Measurements from ENCODE around the gene C10orf90. TPM values are rescaled to one million over a fixed set of nuclear protein-coding genes. Genes with fewer than 3 reads are reported as not detected.

The C10orf90 gene
- total and polyA plus RNA-seq, 2 of the 8 experiments (the other 6 are each of a cell fraction or from before 2014, with no cell fraction given): 0.21 TPM; not detected in 1

DNA sequence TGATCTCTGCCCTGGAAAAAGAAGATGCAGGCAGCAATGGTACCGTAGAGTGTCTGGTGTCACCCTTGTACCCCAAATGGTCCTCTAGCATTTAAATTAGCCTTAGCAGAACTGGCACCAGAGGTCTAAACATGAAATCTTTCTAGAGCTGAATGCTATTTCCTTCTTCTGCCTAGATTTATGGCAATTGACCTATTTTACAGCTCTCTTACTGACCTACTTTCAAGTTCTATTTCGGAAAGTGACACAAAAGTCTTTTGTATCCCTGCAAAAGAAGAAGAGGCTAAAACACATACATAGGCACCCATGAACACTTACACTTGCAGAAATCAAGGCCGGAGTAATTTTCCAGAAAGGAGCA lies 272.1 kb downstream of the C10orf90 start (continued):
- TF ChIP-seq NANOG (IDR thresholded peaks at IDR 0.05; ENCODE audit: insufficient read depth, low read depth, low read length, poor library complexity, severe bottlenecking) (no peak), SP2 (IDR thresholded peaks at IDR 0.05; ENCODE audit: low read length) (no peak), RBBP5 (IDR thresholded peaks at IDR 0.05; ENCODE audit: borderline replicate concordance, low read depth, low read length) (no peak), CTBP2 (IDR thresholded peaks at IDR 0.05; ENCODE audit: borderline replicate concordance, insufficient read depth, insufficient read length, low read length) (no peak), CEBPB (IDR thresholded peaks at IDR 0.05; ENCODE audit: low read depth, low read length) (no peak), SIN3A (conservative IDR thresholded peaks at IDR 0.05 in 1 of 2, IDR thresholded peaks at IDR 0.05 in 1 of 2; ENCODE audit: low read depth in 1 of 2, low read length in 2 of 2) (no peak)

Data from H1 (cell line).